HG03135 (cell line): Measurements from ENCODE around the gene UTS2R.
"Not testable (repeated sequence)": the region's sequence is repeated elsewhere in the genome, so short reads cannot be mapped to it uniquely, and the experiment has no call there.

Source experiments
- ATAC-seq: cut with Tn5 transposase; IDR thresholded peaks from one replicate; pipeline ENCODE4 v1.9.1; 2021; ENCODE audit warnings: mild to moderate bottlenecking, moderate library complexity; ENCODE audit not compliant: unreplicated experiment

The UTS2R gene

DNA sequence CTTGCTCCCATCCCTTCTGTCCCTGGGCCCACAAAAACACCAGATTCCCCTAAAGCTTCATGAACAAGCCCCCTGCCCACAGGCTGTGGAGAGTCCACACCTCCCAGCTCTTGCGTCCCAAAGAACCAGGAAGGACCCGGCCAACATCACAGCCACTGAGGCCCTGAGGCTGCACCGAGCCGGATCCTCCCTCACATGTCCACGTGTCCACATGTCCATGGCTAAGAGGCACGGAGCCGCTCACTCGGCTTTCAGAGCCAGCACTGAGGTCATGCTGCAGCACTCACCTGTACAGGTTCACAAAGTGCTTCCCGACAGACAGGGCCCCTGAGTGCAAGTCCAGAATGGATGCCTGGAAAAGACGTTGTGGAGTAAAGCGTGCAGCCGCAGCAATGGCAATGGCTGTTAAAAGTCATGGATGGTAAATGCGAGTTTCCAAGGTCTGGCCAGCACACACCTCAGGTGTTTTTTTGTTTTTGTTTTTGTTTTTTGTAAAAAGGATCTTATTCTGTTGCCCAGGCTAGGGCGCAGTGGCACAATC, 34.6 kb downstream of the UTS2R start:
- no peak for ATAC-seq

DNA sequence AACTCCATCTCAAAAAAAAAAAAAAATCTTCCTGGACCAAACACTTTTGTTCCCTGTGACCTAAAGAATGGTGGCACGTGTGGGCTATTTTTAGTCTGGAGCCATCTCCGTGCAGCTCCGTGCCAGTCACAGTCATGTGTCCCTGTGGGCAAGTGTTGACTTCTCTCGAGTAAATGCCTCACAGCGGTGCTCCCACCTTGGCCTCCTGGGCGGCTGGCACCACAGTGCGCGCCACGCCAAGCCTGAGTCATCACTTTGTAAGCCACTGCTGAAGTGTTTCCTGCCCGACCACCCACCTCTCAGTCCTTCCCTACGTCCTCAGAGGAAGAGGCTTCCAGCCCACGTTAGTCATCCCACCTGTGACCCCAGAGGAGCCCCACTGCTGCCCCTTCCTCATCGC, 35.7 kb downstream of the UTS2R start:
- ATAC-seq: no peak

DNA sequence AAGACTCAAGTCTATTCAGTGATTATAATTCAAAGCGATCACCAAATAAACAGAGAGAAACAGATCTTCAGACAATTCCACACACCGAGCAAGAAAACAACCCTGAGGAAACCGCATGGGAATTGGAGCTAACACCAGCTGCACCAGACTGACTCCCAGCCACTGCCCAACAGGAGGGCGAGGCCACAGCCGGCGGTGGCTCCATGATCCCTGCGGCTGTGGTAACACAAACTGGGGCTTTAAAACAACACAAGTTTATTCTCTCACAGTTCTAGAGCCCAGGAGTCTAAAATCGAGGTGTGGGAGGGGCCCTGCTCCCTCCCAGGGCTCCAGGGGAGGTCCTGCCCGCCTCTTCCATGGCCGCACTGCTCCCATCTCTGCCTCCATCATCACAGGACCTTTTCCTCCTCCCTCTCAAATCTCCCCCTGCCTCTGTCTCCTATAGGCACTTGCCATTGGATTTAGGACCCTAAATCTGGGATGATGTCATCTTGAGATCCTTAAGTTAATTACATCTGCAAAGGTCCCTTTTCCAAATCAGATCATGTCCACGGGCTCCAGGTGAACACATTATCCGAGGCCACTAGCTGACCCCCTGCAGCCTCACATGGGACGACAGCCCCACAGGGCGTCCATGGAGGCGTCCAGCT, 36.8 kb downstream of the UTS2R start:
- ATAC-seq: no peak

DNA sequence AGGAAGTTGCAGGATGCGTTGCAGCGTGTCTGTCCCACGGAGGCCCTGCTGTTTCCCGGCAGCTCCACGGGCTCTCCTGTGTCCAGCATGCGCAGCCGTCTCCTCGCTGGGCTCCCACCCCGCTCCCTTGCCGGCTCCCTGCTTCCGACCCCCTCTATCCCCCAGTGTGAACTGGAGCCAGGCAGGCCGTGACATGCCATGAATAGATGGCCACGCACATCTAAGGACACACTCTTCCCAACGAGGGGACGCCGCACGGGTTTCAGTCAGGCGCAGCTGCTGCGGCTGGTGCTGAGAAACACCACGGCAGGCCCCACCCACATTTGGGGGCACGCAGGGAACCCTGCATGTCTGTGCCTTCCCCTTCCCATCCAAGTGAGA, 37.4 kb downstream of the UTS2R start:
- no peak for ATAC-seq

DNA sequence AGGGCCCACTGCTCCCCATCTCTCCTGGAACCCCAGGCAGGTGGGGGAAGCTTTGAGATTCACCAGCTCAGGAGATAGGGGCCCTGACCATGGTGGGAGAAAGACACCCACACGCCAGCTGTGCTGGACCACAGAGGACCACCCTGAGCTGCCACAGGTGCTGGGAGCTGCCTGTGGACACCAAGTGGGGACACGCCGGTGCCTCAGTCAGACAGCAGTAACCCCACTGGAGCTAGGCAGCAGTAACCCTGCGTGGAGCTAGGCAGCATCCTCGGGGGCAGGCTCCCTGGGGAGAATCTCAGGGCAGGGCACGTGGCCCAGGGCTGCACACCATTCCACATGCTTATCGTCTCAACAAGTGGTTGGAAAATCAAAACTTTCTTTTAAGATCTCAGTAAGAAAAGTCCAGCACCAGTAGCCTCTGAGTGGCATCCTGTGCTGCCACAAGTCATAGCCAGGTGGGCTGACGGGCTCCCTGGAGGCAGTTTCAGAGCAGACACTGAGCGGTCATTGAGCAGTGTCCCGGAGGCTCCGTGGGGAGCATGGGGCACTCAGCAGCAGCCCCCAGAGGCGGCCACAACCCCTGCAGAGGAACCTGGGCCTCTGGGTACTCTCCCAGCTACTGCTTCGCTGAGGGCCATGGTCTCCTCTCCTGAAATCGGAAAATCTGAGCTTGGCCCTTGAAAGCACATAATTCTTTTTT, 38.6 kb downstream of the UTS2R start:
- ATAC-seq: no peak

DNA sequence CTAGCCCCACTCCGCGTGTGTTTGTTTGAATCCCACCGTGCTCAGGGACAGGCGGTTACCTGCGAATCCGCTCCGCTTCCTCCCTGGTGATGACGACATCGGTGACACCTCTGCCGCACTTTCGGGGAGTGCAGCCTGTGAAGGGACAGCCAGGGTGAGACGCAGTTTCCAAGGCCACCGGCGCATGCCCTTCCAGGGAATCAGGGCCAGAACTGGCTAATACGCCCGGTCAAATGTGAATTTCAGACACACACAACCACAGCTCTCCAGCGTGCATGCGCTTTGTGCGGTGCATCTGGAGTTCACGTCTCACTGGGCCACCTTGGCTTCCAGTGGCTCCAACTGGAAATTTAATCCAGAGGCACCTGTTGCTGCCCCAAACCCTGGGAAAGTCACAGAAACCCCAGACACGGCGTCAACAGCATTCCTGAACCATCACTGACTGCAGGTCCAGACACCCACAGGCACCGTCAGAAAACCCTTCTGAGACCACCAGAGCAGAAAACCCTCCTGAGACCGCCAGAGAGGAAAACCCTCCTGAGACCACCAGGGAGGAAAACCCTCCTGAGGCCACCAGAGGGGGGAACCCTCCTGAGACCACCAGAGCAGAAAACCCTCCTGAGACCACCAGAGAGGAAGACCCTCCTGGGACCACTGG, 40.0 kb downstream of the UTS2R start:
- no peak for ATAC-seq

DNA sequence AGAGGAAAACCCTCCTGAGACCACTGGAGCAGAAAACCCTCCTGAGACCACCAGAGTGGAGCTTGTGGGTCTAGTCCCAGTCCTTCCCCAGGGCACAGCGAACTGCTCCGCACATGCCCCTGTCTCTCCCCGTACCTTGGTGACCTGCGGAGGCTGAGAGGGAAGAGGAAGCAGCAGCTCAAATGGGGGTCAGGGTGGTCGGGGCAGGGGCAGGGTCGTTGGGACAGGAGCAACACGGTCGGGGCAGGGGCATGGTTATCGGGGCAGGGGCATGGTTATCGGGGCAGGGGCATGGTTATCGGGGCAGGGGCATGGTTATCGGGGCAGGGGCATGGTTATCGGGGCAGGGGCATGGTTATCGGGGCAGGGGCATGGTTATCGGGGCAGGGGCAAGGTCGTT, 40.5 kb downstream of the UTS2R start:
- ATAC-seq: not testable (repeated sequence)

DNA sequence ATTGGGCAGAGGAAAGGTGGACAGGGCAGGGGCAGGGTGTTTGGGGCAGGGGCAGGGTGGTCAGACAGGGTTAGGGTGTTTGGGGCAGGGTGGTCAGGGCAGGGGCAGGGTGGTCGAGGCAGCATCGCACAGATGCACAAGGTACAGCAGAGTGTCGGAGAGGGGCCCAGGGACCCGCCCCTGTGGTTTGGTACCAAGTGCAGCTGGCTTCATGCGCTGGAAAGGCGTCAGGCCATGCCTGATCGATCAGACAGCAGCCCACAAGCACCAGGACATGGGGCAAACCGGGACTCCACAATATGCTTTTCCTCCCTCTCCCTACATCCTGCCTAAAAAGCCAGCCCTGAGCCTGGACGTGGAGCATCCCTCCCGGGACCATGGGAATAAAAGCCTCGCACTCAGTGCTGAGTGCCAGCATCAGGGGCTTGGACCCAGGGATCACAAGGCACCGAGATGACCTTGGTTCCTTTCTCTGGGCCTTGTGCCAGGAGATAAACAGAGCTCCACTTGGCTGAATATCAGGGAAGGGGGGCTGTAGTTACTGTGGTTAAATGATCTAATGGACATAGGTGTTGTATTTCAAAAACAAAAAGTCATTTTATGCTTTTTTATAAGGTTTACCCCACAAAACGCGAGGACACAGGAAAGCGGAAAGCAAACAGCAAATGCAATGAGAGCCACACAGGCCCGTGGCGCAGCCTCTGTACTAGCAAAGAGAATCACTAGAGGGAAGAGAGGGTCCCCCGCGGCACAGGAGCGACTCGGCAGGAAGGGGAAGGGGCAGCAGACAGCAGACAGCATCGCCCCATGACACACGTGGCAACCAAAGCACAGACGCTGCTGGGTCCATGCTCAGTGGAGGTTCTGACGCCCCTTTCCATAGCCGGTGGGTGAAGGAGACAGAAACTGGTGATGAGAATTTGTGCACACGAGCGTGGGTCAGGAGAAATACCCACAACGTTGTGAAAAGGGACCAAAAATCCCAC, 41.3 kb downstream of the UTS2R start:
- ATAC-seq: no peak

DNA sequence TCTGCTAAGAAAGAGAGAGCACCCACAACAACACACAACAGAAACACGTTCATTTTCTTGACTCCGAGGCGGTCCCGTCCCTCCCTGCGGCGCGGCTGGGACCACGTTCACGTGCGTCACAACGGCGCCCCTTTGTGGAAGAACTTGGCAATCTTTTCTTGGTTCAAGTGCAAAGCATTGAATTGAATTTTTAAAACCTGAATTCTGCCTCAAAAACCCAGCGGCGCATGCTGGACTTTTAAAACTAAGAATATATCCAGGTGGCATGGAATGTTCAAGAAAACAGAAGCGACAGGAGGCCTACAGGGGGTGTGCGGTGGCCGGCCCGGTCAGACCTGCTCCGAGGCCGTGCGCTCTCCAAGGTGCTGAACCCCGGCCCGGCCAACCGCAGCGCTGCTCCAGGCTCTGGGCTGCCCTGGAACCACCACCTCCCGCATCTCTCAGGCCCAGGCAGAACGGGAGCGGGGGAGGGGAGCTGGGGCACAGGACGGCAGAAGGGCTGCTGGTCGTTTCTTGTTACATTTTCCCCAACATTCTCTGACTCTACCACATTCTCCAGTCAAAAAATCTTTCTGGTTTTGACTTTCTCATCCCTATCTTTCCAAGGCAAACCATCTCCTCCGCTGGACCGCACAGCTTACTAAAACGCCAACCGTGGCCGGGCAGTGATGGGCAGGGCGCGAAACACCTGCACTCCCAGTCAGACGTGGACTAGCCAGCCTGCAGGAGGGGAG, 43.1 kb downstream of the UTS2R start:
- no peak for ATAC-seq

DNA sequence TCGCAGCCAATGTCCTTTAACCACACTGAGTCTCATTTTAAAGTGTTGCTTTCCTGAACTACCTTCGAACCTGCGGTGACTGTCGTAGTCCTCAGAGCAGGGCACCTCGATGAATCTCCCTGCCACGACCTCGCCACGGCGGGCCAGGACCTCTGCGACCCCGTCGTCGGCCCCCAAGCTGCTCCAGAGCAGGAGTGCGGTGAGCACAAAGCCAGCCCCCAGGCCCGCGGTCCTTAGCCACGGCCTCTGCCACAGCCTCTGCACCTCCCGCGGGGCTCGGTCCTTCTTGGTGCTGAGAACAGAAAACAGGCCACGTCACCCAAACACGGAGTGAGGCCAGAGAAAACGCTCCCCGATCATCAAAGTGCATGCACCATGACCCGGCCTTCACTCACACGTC, 43.8 kb downstream of the UTS2R start:
- no peak for ATAC-seq

DNA sequence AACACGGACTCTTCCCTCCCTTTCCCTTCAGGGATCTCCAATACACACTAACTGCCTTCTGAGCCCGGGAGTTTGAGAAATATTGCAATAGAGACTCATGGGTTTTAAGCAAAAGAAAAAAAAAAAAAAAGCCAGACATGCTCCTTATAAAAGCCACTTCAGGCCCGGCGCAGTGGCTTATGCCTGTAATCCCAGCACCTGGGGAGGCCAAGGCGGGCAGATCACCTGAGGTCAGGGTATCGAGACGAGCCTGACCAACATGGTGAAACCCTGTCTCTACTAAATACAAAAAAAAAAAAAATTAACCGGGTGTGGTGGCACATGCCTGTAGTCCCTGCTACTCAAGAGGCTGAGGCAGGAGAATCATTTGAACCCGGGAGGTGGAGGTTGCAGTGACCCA, 44.2 kb downstream of the UTS2R start:
- no peak for ATAC-seq

DNA sequence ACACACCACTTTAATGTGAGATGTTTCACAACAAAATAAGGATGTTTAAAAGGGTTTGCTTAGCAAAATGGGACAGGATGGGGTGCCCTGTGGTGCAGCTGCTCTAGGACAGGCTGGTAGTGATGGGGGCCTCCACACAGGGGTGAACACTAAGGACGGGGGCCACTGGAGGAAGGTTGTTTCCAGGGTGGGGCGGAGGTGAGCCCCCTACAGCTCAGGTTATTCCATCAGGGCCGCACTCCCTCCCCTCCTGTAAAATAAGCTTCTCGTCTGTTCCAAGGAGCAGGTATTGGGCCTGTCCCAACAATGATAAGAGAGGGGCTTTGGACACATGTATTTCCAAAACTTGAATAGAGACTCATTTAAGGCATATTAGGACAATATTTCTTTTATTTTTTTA, 44.7 kb downstream of the UTS2R start:
- no peak for ATAC-seq

DNA sequence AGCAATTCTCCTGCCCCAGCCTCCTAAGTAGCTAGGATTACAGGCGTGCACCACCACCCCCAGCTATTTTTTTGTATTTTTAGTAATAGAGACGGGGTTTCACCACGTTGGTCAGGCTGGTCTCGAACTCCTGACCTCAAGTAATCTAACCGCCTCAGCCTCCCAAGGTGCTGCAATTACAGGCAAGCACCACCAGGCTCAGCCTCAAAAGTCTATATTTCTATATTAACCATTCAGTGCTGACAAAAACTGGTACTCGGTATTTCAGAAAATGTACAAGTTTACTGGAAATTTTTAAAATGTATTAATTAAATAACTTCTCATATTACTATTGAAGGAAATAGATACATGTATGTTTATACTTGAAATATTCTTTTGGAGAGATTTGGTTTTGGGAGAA, 45.2 kb downstream of the UTS2R start:
- no peak for ATAC-seq

DNA sequence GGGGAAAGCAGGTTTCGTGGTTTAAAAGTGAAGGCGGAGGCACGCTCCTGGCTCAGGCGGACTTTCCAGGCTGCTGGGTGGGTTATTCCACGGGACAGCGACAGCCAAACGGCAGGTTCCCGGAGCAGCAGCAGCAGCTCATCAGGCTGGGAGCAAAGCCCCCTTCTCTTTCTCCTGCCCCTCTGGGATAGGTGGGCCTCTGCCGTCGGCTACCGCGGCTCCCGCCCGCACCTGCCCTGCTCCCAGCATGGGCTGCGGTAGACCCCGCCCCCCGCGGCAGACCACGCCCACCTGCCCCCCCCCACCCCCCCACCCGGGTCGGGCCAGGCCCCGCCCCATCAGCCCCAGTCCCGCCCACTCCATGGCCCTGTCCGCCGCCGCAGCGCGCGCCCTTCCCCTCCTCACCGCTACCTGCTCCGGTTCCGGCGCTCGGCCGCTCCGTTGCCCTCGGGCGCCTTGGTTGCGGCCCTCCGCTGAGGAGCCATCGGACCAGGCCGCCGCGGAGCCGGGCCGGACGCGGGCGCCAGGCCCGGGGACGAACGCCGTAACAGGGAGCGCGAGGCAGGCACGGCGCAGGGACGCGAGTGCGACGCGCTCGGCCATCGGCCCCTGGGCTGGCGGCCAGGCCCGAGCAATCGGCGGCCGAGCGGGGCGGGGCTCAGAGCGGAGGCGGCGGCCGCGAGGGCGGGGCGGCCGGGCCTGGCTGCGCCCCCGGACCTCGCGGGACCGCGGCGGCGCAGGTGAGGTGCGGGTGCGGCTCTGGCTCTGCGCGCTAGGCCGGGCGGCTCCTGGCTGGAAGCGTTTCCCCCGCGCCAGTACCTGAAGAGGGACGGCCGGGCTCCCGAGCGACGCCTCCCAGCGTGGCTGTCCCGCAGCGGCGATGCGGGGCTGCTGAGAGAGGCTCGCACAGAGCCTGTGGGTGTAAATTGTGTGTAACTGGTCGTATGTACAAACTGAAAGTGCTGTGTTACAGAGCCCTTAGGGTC, 46.7 kb downstream of the UTS2R start, which contains the start of the genes HEXD and OGFOD3:
HEXD (plus strand) TSS at position 347 of the 986 bp plus-strand sequence. CDS start 1,453 bp downstream, outside the sequence.
OGFOD3 (minus strand) TSS at position 586 of the 986 bp plus-strand sequence; CDS start at position 485, 101 bp downstream.
- peak; percentile 75 for ATAC-seq

DNA sequence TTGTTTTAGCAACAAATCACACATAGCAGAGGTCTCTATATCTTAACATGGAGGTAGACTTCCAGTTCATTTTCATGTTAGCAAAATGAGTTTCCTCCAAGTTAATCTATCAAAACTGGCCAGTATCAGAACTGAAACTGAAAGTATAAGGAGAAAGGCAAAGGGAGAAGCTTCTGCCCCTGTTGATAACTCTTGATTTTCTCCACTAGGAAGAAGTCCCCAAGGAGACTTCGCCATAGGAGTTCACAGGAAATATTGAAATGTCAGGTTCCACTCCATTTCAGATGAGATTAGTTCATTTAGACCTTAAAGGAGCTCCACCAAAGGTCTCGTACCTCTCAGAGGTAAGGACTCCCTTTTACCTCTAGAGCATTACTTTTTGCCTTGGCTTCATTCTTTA, 48.0 kb downstream of the UTS2R start:
- ATAC-seq: no peak

DNA sequence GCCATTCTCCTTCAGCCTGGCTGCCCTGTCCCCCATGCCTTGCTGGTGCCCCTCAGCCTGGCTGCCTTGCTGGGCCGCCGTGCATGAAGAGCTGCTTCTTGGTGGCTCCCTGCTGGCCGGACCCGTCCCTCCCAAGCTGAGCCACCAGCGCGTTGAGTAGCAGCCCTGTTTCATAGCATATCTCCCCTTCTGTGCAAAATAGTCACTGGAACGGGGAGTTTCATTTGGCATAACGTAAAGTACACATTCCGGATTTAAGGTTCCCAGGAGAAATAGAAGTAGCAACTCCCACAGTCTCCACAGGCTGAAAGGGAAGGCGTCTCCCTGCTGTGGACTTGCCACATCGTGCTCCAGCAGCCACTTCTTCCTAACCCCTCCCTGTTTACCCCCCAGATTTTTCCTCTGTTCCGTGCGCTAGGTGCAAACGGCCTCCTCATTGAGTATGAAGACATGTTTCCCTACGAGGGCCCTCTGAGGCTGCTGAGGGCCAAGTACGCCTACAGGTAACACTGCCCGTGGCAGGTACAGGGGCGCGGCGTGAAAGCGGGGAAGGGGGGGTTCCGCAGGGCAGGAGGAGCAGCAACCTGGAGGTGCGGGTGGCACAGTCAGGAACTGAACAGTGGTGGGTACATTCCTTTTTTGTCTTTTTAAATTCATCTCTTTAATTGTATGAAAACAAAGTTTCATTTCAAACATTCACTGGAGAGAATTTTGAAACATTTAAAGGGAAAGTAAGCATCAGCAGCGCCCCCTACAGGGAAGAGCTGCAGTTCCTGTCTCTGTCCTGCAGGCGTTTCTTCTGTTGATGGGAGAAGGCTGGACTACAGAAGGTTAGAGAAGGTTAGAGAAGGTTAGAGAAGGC, 52.7 kb downstream of the UTS2R start:
- ATAC-seq: no peak

DNA sequence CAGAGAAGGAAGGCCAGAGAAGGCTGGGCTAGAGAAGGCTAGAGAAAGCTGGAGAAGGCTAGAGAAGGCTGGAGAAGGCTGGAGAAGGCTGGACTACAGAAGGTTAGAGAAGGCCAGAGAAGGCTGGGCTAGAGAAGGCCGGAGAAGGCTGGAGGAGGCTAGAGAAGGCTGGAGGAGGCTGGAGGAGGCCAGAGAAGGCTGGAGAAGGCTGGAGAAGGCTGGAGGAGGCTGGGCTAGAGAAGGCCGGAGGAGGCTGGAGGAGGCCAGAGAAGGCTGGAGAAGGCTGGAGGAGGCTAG, 53.2 kb downstream of the UTS2R start:
- no peak for ATAC-seq
